GM12801 (cell line): ENCODE results near the gene FBXL14.

ENCODE experiments used
- TF ChIP-seq, protein P1 (sequence below): IDR thresholded peaks from one replicate; pipeline ENCODE4 v1.5.1; 2011; ENCODE audit warnings: control low read depth; ENCODE audit not compliant: insufficient read length; ENCODE audit errors: extremely low read depth

The FBXL14 gene

DNA sequence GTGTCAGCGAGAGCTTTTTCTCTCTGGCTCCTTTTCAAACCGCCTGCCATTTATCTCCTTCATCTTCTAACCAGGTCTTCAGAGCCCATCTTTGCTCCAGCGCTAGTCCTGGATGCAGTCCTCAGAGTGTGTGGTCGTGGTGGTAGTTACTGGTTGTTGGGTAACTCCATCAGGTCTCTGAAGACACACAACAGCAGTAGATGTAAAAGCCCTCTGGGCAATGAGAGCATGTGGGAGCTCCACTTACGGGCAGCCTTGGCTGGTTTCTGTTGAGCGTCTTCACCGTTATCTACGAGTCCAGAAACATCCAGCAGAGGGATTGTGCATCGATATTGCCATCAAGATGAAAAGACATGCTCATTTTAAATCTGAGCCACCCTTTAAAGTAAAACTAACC, 61.2 kb downstream of the FBXL14 start:
- TF ChIP-seq, protein P1, sequence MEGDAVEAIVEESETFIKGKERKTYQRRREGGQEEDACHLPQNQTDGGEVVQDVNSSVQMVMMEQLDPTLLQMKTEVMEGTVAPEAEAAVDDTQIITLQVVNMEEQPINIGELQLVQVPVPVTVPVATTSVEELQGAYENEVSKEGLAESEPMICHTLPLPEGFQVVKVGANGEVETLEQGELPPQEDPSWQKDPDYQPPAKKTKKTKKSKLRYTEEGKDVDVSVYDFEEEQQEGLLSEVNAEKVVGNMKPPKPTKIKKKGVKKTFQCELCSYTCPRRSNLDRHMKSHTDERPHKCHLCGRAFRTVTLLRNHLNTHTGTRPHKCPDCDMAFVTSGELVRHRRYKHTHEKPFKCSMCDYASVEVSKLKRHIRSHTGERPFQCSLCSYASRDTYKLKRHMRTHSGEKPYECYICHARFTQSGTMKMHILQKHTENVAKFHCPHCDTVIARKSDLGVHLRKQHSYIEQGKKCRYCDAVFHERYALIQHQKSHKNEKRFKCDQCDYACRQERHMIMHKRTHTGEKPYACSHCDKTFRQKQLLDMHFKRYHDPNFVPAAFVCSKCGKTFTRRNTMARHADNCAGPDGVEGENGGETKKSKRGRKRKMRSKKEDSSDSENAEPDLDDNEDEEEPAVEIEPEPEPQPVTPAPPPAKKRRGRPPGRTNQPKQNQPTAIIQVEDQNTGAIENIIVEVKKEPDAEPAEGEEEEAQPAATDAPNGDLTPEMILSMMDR = no peak

DNA sequence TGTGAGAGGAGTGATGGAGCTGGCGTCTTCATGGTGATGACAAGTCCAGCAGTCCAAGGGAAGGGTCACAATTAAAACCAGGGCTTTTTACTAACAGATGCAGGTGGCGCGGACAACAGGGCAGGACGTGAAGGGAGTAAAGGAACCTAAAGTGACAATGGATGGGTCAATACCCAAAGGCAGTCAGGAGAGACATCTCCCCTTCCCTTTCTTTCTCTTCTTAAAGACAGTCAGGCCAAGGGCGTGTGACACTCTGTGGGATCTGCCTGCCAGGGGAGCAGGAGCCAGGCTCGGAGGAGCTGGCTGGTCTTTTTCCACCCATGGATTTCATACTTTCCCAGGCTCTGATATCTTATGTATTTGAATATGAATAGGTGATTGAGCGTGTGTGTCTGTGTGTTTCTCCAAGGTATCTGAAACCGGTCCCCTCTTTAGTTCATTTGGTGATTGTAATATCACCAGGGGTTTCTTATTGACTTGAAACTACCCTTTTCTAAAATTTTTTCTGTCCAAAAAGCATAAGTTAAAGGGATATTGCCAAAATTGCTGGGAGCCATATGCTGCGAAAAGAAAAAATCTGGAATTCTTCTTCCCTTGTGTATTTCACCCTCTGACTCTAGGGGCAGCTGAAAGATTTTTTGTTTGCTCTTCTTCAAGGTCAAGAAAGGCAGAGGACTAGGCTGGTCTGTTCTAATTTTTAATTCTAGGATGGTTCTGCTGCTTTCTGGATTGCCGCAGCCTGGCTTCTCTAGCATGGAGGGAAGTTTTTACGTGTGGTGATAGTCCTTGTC, 61.8 kb downstream of the FBXL14 start:
- TF ChIP-seq, protein P1 = no peak

DNA sequence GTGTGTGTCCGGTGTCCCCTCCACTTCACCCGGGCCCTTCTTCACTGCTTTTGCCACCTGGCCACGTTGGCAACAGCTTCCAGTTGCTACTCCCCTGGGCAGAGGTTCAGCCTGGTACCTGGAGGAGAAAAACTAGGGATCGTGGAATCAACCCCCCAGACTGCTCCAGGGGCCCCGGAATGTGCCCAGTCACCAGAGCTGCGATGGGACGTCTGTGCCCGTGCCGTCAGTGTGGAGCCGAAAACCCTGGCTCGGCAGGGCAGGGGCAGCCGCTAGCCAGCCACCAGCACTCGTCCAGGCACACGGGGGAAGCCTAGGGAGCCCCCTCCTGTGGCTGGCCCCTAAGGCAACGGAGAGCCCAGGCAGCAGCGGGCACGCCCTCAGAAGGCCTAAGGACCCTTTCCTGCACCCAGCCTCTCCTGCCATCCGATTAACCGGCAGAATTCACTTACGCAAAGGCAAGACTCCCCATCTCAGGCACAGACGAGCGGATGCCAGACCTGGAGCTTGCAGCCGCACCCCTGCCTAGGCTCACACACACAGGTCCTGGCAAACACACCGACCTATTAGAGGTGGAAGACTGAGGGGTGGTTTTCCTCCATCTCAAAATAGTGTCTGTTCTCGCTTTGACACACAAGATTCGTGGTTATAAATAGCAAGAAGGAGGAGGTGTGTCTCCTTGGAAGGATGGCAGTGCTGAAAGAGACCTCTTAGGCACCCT, 62.6 kb downstream of the FBXL14 start:
- TF ChIP-seq, protein P1 = no peak

DNA sequence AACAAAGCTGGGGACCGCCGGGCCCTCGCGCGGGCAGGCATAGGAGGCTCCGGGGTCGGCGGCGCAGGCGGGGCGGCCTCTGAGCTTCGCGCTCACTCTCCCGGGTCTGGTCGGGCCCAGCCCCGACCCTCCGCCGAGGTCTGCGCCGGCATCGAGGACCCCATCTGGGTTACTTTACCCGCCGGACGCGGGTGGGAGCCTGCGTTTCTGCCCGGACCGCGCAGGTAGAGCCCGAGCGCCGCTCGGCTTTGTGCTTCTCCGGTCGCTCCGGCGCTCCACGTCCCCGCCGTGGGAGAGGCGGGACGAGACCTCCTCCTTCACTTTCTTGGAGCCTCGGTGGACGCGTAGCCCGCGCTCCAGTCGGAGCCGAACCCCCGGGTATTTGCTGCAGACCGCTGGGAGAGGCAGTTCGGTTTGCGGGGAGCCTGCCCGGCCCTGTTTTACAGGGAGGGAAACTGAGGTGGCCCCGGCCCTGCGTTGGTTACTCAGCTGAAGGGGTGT, 63.2 kb downstream of the FBXL14 start:
- TF ChIP-seq, protein P1 = no peak

DNA sequence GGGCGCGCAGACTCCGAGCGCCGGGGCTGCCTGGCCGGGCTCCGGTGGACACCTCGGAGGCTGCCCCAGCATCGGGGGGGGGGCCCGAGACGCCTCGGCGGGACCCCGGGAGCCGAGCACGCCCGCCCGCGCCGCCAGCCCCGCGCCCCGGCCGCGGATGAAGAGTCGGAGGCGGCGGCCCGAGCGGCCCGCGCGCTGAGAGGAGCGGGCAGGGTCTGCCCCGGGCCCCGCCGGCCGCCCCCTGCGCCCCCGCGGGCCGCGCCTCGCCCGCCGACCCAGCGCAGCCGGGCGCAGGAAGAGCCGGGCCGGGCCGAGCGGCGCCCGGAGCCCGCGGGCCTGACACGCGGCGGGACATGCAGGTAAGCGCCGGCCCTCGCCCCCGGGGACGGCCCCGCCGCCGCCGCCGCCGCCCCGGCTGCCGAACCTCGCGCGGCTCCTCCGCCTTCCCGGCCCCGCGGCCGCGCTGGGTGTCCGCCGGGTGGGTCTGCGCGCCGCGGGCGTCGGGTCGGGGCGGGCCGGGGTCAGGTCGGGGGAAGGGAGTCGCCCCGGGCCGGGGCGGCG, 63.7 kb downstream of the FBXL14 start:
- TF ChIP-seq, protein P1 = no peak

DNA sequence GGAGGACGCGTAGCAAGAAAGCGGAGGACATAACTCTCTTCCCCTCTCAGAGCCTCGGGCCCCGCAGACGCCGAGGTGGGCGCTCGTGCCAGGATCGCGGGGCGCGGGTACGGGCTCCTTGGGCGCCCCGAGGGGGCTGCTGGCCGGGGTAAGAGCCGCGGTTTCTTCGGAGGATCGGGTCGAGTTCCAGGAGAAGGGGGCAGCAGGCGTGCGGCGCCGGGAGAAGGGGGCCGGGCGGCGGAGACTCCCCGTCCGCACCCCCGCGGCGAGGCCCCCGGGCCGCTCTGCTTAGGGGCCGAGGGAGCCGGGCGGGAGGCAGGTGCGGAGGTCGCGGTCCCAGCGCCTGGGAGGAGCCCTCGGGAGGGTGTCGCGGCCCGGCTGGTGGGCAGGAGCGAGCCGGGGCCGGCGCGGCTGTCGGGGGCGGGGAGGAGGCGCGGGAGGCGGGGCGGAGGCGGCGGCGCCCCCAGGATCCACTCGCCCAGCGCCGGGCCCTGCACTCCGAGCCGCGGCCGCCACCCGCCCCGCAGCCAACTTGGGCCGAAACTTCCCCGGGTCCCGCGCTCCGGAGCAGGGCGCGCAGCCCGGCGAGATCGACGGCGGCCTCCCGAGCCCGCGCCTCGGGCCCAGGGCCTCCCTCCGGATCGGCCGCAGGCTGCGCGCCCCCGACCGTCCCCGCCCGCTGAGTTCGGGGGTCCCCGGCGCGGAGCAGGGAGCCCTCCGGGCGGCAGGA, 64.4 kb downstream of the FBXL14 start:
- TF ChIP-seq, protein P1 = no peak
